ENCODE data around the gene STX4. TPM values are rescaled to one million over a fixed set of nuclear protein-coding genes. Genes with fewer than 3 reads are reported as not detected.

Gene STX4
- total and polyA plus RNA-seq, 9 of the 15 experiments (the other 6 are each of a cell fraction or from before 2014, with no cell fraction given) = 3.2 to 48.0 (median 21.5) TPM

GRCh38 chr16:31043352-31043751 lies 10.0 kb downstream of the STX4 start (continued):
- TF ChIP-seq TRIM25 (IDR thresholded peaks at IDR 0.05; ENCODE audit: borderline replicate concordance) = no peak

GRCh38 chr16:31043898-31044481 lies 10.6 kb downstream of the STX4 start:
- Histone ChIP-seq H3K4me3 (no peak overlapping the region), H3K4me2 (ENCODE audit: insufficient read depth, low read length) (no peak overlapping the region), H3K27me3 (ENCODE audit: control insufficient read depth in 2 of 2, insufficient read depth in 2 of 2, low read length in 2 of 2) (no peaks in the 10 kb centered on the region), H3K4me1 (replicated peaks in 1 of 2; ENCODE audit: control insufficient read depth in 2 of 2, insufficient read depth in 2 of 2, low read length in 2 of 2) (peaks cover 0 to 13% of the 10 kb centered on the region in 2 experiments; a peak in 2 of 5 replicates), H3K27ac (ENCODE audit: extremely low read depth, low read depth, low read length) (no peak overlapping the region), H3K9ac (ENCODE audit: insufficient read depth in 1 of 2, low read depth in 2 of 2, low read length in 2 of 2) (no peak overlapping the region), H3K9me3 (replicated peaks; ENCODE audit: control insufficient read depth, insufficient read depth, low read depth, low read length) (no peaks in the 10 kb centered on the region), H2AFZ (ENCODE audit: low read depth, low read length) (no peak overlapping the region), H3K79me2 (ENCODE audit: control insufficient read depth, insufficient read depth, low read length) (no peaks in the 10 kb centered on the region), H3K36me3 (ENCODE audit: control insufficient read depth, insufficient read depth, low read length) (peaks cover 16% of the 10 kb centered on the region; the same call in 2 of the 3 replicates), H3K9me1 (ENCODE audit: control insufficient read depth, insufficient read depth, low read length) (no peaks in the 10 kb centered on the region), H4K20me1 (replicated peaks; ENCODE audit: control insufficient read depth, insufficient read depth, low read length) (no peaks in the 10 kb centered on the region)
- no peak for DNase-seq (ENCODE audit: extremely low read depth in 1 of 4, low spot score in 3 of 4)
- BruUV-seq (replicated peaks) = no TSS peak
- no peak for ATAC-seq
- in situ Hi-C loops (cut with MboI) (no loop called here), intact Hi-C loops (cut with micrococcal nuclease) (no loop called here)
- WGBS (ENCODE audit: insufficient coverage, low coverage, missing lambda C conversion rate) = 64% methylated on average over 2 of the region's 4 CpGs
- ChIA-PET CTCF (ENCODE audit: low intra/inter-chr PET ratio) (no interaction called here), POLR2A (interaction anchor here (1.0 to 1.1 kb wide), 2 partner anchors 13 to 15 kb away, joined by 3 to 4 read pairs; no protein-coding TSS in a partner anchor)
- TF ChIP-seq SMARCC2 (IDR thresholded peaks at IDR 0.05; ENCODE audit: low read depth) (no peak), RCOR1 (IDR thresholded peaks at IDR 0.05; ENCODE audit: borderline replicate concordance in 1 of 2, low read depth in 2 of 2, low read length in 2 of 2) (no peak), KLF1 (tag; IDR thresholded peaks at IDR 0.05) (no peak), ZFP36 (IDR thresholded peaks at IDR 0.05; ENCODE audit: low read depth, low read length, partially characterized antibody) (no peak), ZBTB9 (CRISPR knock-in tag; IDR thresholded peaks at IDR 0.05) (no peak), SOX6 (IDR thresholded peaks at IDR 0.05) (no peak), SPI1 (IDR thresholded peaks at IDR 0.05; ENCODE audit: borderline replicate concordance, low read depth, low read length) (no peak)
- FAIRE-seq = no peak

Data from K562 (cell line).